ENCODE results near the gene KDM1B. TPM values are rescaled to one million over a fixed set of nuclear protein-coding genes. Genes with fewer than 3 reads are reported as not detected.

Gene KDM1B
- total and polyA plus RNA-seq, 2 donors (not counting 3 experiments of a cell fraction or from before 2014, with no cell fraction given) = 3.0 to 10.8 TPM

- H3K4me3 ChIP-seq (replicated peaks in 1 of 3; ENCODE audit: insufficient read depth in 1 of 3, low read depth in 1 of 3, low read length in 3 of 3) = no peak overlapping the region
- no peaks in the 10 kb centered on the region for H3K4me1 ChIP-seq (ENCODE audit: control insufficient read depth, extremely low read depth, insufficient read depth, low read length)
- TF ChIP-seq CTCF (IDR thresholded peaks at IDR 0.05; ENCODE audit: extremely low read depth in 1 of 2, insufficient read depth in 1 of 2, low read depth in 1 of 2, low read length in 2 of 2) (no peak), POLR2AphosphoS5 (IDR thresholded peaks at IDR 0.05; ENCODE audit: insufficient read depth, low read depth, low read length) (no peak), FOS (IDR thresholded peaks at IDR 0.05; ENCODE audit: borderline replicate concordance, insufficient read depth, low read length) (no peak), EZH2 (IDR thresholded peaks at IDR 0.05; ENCODE audit: borderline replicate concordance, low read depth, low read length, severe bottlenecking) (no peak), MYC (IDR thresholded peaks at IDR 0.05; ENCODE audit: low read depth, low read length) (no peak), POLR2A (IDR thresholded peaks at IDR 0.05; ENCODE audit: low read depth, low read length) (no peak)
- dilution Hi-C loops (cut with MboI; ENCODE audit: extremely low pct_ligation_motif_present, low sequenced_read_pairs) = no loop called here
- no peaks in the 10 kb centered on the region for H3K27me3 ChIP-seq (ENCODE audit: control insufficient read depth in 2 of 2, insufficient read depth in 2 of 2, low read length in 2 of 2)
- no peaks in the 10 kb centered on the region for H4K20me1 ChIP-seq (replicated peaks; ENCODE audit: control insufficient read depth, extremely low read depth, insufficient read depth, low read length)
- H3K9me3 ChIP-seq (replicated peaks; ENCODE audit: control insufficient read depth, insufficient read depth, low read length) = no peaks in the 10 kb centered on the region
- no peak for DNase-seq (ENCODE audit: low read depth, low spot score)
- POLR2A ChIA-PET = interaction anchor here (0.6 kb wide), 1 partner anchor 636 kb away, joined by 5 read pairs; no protein-coding TSS in a partner anchor
- H3K36me3 ChIP-seq (ENCODE audit: control insufficient read depth in 2 of 2, extremely low read depth in 1 of 2, insufficient read depth in 2 of 2, low read length in 2 of 2) = no peaks in the 10 kb centered on the region
- CTCF ChIA-PET = interaction anchor here (0.8 kb wide), 1 partner anchor 9 kb away, joined by 3 read pairs; no protein-coding TSS in a partner anchor
- BruUV-seq (replicated peaks) = no TSS peak
- no peaks in the 10 kb centered on the region for H3K79me2 ChIP-seq (ENCODE audit: control insufficient read depth, insufficient read depth, low read length)
- no peak overlapping the region for H3K4me2 ChIP-seq (ENCODE audit: insufficient read depth, low read length)
- no peak overlapping the region for H3K27ac ChIP-seq (ENCODE audit: insufficient read depth, low read depth, low read length)
- H3K9ac ChIP-seq (replicated peaks; ENCODE audit: extremely low read depth, insufficient read depth, low read length) = no peak overlapping the region
- no peak for FAIRE-seq
- no peak overlapping the region for H2AFZ ChIP-seq (ENCODE audit: low read depth, low read length)
- no peaks in the 10 kb centered on the region for H3K9me1 ChIP-seq (replicated peaks; ENCODE audit: control insufficient read depth, extremely low read depth, insufficient read depth, low read length)
- intact Hi-C loops (cut with micrococcal nuclease) = no loop called here
Measured at GRCh38 chr6:18110162-18110561, 45.1 kb upstream of the KDM1B start.

- no peaks in the 10 kb centered on the region for H3K36me3 ChIP-seq (ENCODE audit: control insufficient read depth in 2 of 2, extremely low read depth in 1 of 2, insufficient read depth in 2 of 2, low read length in 2 of 2)
- DNase-seq (ENCODE audit: low read depth, low spot score) = no peak
- ChIA-PET CTCF (no interaction called here), POLR2A (no interaction called here)
- H3K4me1 ChIP-seq (ENCODE audit: control insufficient read depth, extremely low read depth, insufficient read depth, low read length) = no peaks in the 10 kb centered on the region
- H2AFZ ChIP-seq (ENCODE audit: low read depth, low read length) = no peak overlapping the region
- H3K27me3 ChIP-seq (ENCODE audit: control insufficient read depth in 2 of 2, insufficient read depth in 2 of 2, low read length in 2 of 2) = no peaks in the 10 kb centered on the region
- H3K4me3 ChIP-seq (replicated peaks in 1 of 3; ENCODE audit: insufficient read depth in 1 of 3, low read depth in 1 of 3, low read length in 3 of 3) = no peak overlapping the region
- H3K9me1 ChIP-seq (replicated peaks; ENCODE audit: control insufficient read depth, extremely low read depth, insufficient read depth, low read length) = no peaks in the 10 kb centered on the region
- H3K79me2 ChIP-seq (ENCODE audit: control insufficient read depth, insufficient read depth, low read length) = no peaks in the 10 kb centered on the region
- no peak overlapping the region for H3K27ac ChIP-seq (ENCODE audit: insufficient read depth, low read depth, low read length)
- no peaks in the 10 kb centered on the region for H4K20me1 ChIP-seq (replicated peaks; ENCODE audit: control insufficient read depth, extremely low read depth, insufficient read depth, low read length)
- intact Hi-C loops (cut with micrococcal nuclease) (no loop called here), dilution Hi-C loops (cut with MboI; ENCODE audit: extremely low pct_ligation_motif_present, low sequenced_read_pairs) (no loop called here)
- H3K9ac ChIP-seq (replicated peaks; ENCODE audit: extremely low read depth, insufficient read depth, low read length) = no peak overlapping the region
- TF ChIP-seq FOS (IDR thresholded peaks at IDR 0.05; ENCODE audit: borderline replicate concordance, insufficient read depth, low read length) (no peak), CTCF (IDR thresholded peaks at IDR 0.05; ENCODE audit: extremely low read depth in 1 of 2, insufficient read depth in 1 of 2, low read depth in 1 of 2, low read length in 2 of 2) (no peak), EZH2 (IDR thresholded peaks at IDR 0.05; ENCODE audit: borderline replicate concordance, low read depth, low read length, severe bottlenecking) (no peak), JUN (IDR thresholded peaks at IDR 0.05; ENCODE audit: borderline replicate concordance, insufficient read depth, insufficient read length, low read depth) (no peak), POLR2A (IDR thresholded peaks at IDR 0.05; ENCODE audit: low read depth, low read length) (no peak), MAX (IDR thresholded peaks at IDR 0.05; ENCODE audit: insufficient read depth, insufficient read length) (no peak), MYC (IDR thresholded peaks at IDR 0.05; ENCODE audit: low read depth, low read length) (no peak), GATA2 (IDR thresholded peaks at IDR 0.05; ENCODE audit: insufficient read depth, insufficient read length, low read depth, low read length) (no peak)
- no TSS peak for BruUV-seq (replicated peaks)
- H3K9me3 ChIP-seq (replicated peaks; ENCODE audit: control insufficient read depth, insufficient read depth, low read length) = no peaks in the 10 kb centered on the region
- H3K4me2 ChIP-seq (ENCODE audit: insufficient read depth, low read length) = no peak overlapping the region
- FAIRE-seq = no peak
Measured at GRCh38 chr6:18115356-18115755, 39.9 kb upstream of the KDM1B start.
